NCI-H2227 treated with DMSO at 0.1 percent for 48 hours (cell line): ENCODE measurements around the gene TMEM17.
A peak's percentile ranks its signal among the peaks of the same experiment; 100 is the strongest.
"Not testable (repeated sequence)": the region's sequence is repeated elsewhere in the genome, so short reads cannot be mapped to it uniquely, and the experiment has no call there.

Source experiments
- DNase-seq: peaks from one replicate; lab custom pipeline; 2025; lab: John Stamatoyannopoulos, UW

Gene TMEM17, protein sequence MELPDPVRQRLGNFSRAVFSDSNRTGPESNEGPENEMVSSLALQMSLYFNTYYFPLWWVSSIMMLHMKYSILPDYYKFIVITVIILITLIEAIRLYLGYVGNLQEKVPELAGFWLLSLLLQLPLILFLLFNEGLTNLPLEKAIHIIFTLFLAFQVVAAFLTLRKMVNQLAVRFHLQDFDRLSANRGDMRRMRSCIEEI

DNA sequence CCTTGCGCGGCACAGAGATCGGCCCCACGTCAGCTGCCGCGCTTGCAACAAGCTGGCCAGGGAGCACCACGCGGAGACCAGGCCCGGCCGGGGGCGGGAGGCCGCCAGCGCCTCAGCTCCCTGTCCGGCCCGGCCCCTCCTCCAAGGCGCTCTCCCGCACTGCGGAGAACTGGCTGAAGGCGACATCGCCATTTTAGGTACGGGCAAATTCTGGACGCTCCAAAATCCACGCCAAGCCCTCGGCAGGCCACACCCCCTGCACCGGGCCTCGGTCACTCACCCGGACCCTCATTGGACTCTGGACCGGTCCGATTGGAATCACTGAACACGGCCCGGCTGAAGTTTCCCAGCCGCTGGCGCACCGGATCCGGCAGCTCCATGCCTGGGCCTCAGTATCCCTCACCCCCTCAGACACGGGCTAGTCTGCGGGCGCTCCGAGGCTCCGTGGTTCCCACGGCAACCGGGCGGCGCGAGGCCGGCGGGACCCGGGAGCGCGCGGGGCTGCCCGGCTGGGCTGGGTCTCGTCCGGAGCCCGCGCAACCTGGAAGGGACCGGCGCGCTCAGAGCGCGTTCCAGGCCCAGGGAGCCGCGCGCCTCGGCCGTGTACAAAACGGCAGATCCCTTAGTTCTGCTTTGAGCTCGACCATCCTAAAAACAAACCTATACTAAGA lies at the start of gene TMEM17:
Gene TMEM17, minus strand, starts transcription at position 446 of the 671 bp plus-strand sequence. Its CDS starts 66 bp downstream, at position 380.
- peak; percentile 97 for DNase-seq

DNA sequence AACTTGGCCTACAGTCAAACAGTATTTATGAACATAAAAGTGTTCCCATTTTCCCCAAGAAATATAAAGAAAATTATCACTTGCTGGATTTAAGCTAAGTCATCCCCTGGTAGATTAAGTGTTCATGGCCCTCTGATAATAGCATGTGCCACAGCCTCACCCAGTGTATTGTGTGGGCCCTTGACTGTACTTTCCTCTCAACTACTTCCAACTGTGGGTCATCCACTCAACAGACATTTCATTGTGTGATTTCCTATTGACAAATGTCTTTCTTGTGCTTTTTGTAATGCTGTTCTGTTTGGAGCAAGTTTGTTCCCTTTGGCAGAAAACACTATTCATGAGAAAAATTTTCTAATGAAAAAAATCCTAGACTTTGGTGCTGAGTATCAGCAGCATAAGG lies 48.4 kb upstream of the TMEM17 start:
- DNase-seq = no peak

DNA sequence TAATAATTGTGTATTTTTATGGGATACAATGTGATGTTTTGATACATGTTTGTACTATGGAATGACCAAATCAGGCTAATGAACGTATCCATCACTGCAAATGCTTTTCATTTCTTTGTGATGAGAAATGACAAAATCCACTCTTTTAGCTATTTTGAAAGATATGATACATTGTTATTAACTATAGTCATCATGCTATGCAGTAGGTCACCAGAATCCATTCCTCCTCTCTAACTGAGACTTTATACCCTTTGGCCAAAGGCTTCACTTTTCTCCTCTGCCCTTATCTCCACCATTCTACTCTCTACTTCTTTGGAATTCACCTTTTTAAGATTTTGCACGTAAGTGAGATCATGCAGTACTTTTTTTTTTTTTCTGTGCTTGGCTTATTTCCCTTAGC lies 44.5 kb upstream of the TMEM17 start:
- no peak for DNase-seq

DNA sequence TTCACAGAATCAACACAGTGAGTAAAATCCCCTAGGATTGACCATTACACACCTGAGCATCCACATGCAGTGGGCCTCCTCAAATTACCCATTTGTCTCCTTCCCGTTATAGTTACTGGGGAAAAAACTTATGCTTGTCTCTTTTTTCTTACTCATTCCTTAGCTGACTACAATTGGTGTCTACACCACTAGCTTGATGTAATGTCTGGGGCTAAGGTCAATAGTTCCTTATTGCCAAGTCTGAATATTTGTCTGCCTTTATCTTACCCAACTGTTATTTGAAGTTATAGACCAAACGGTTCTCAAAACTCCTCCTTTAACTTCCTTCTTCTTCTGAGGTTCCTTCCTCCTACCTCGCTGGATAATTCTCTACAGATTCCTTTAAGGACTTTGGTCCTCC lies 41.9 kb upstream of the TMEM17 start:
- DNase-seq = no peak

DNA sequence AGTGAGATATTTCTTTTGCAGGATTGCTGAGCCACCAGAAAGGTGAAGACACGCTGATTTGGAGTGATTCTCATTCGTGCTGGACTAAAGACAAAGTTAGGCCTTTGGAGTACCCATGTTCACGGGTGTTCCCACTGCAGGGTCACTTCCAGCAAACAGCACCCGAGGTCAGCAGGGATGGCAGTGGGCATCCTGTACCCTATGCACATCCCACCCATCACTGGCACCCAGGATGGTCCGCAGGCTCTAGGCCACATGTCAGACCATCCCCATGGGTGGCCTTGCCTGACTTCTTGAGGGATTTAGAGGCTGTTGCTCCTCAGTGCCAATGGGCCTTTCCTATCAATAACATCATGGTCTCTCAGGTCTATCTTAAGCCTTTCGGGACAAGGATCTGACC lies 39.3 kb upstream of the TMEM17 start:
- no peak for DNase-seq

DNA sequence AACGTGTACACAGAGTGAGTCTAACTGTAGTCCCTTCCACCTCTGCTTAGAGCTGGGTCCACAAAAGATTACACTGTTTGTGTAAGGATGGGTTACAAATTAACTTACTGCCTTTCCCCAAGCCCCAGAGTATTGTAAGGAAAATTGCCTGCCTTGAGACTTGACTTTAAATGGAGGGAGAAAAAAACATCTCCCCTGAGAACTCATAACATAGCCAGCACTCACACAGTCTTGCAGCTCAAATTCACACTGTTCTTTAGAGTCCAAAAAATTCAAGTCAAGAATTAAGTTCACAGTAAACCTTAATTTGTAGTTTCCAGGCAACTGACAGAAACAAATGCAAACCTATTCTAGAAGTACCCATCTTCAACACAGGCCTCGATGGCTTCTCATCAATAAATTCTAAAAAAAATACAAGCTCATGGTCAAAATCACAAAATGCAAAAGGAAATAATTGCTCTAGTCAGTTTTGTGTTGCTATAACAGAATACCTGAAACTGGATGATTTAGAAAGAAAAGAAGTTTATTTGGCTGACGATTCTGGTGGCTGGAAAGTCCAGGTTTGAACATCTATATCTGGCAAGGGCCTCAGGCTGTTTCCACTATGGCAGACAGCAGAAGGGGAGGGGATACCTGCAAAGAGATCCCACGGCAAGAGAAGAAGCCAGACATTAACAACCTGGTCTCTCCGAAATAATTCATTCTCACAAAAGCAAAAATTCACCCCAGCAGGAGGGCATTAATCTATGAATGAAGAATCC lies 34.6 kb upstream of the TMEM17 start:
- no peak for DNase-seq

DNA sequence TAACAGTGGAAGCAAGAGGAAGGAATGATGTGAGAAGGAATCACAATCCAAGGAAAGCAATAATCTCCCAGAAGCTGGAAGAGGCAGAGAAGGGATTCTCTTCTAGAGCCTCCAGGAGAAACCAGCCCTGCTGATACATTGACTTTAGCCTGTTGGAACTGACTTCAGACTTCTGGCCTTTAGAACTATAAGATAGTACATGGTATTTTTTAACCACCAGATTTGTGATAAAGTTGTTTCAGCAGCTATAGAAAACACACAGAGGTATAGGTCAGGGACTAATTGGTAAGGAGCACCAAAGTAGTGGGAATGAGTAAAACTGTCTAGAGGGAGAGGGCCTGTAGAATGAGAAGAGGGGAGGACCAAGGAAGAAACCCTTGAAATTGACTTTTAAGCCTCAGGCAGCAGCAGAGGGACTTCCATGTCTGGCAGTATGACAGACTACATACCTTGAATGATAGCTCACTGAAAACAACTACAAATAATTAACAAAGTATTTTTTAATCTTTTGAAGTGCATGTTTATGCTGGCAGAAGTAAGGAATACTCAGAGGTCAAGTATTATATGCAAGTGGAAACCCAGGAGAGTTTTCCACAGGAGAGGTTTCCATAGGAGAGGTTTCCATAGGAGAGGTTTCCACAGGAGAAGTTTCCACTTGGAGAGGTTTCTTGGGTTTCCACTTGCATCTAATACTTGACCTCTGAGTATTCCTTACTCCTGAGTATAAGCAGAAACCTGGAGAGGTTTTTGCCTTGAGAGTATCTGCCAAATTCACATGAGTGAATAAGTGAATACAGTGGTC lies 33.8 kb upstream of the TMEM17 start:
- DNase-seq = no peak

DNA sequence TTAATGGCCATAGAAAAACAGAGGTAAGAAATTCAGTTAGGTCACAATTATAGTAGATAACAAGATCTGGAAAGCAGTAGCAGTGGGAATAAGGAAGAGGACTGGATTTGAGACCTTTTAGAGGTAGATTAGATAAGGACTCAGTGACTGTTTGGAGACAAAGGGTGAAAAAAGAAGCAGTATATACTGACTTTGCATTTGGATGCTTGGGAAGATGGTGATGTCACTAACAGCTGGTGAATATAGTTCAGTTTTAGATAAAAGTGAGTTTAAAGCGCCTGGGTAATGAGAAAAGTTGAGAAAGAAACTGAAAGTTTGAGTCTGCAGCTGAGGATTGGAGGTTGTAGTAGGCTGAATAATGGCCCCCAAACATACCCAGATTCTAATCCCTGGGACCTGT lies 32.8 kb upstream of the TMEM17 start:
- DNase-seq = no peak

DNA sequence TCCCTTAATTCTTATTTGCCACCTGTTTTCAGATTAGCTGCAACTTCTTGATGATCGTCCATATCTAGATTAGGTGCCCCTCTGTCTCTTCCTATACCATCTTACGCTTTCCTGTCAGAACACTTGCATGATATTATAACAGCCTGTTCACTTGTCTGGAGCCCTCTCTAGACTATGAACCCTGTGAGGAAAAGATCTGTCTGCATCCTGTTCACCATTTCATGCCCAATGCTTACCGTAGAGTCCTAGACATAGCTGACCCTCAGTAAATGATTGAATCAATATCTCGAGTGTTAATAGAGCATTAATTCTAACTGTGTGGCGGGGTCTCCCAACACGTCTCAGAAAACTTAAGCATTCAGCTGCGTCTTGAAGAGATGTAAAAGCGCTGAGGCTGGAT lies 31.8 kb upstream of the TMEM17 start:
- DNase-seq = no peak

DNA sequence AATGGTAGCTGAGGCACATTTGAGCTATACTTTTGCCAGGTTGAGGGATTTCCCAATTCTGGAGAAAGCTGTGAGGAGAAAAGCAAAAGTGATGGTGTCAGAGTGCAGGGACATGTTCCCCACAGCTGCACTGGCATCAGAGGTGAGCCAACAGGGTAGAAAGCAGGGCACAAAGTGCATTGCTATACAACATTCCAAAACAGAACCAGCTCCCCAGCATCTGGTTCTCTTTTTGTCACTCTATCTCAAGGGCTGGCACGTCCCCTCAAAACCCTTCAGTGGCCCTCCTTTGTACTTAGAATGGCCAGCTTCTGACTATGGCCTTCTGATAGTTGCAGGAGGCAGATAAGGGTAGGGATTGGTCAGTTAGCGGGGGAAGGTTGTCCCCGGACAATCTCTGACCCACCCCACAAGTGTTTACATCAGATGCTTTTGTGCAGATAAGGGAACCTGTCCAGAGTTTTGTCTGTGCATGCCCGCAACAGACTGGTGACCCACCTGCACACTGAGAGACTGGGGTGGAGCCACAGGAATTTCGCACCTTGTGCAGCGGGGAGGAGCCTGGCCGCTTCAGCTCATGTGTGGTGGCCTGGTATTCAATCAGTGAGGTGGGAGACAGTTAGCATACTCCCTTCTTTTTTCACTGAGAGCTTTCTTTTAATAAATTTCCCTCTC lies 31.0 kb upstream of the TMEM17 start:
- DNase-seq = no peak

DNA sequence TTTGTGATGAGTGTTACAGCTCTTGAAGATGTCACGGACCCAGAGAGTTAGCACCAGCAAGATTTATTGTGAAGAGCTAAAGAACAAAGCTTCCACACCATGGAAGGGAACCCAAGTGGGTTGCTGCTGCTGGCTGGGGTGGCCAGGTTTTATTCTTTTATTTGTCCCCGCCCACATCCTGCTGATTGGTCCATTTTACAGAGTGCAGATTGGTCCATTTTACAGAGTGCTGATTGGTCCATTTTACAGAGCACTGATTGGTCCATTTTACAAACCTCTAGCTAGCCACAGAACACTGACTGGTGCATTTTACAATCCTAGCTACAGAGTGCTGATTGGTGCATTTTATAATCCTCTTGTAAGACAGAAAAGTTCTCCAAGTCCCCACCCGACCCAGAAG lies 29.5 kb upstream of the TMEM17 start:
- DNase-seq = not testable (repeated sequence)

DNA sequence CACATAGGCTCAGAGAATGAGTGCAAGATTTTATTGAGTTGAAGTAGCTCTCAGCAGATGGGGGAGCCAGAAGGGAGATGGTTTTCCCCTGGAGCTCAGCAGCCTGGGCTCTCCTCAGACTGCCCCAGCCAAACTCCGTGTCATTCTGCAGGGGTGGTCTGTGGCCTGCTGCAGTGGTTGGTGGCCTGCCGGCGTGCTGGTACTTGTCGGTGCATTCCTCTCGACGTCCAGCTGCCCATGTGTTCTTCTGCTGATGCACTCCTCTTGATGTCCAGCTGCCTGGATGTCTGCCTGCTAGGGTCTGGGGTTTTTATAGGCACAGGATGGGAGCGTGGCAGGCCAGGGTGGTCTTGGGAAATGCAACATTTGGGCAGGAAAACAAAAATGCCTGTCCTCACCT lies 25.6 kb upstream of the TMEM17 start:
- no peak for DNase-seq

DNA sequence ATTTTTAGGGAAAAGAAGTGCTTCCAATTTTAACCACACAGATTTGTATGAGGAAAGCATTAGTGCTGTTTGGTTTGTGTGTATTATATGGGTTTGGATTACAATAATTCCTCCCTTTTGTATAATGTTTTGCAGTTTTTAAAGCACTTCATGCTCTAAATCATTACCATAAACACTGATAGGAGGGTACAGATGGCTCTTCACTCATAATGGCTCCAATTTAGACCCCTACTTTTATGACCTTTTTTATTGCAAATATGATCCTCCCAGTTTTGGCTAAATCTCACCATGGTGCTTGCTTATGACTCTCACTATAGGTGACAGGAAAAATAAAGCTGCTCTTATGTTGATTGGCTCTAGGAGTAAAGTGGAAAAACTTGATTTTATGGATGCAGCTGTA lies 23.8 kb upstream of the TMEM17 start:
- peak; percentile 47 for DNase-seq

DNA sequence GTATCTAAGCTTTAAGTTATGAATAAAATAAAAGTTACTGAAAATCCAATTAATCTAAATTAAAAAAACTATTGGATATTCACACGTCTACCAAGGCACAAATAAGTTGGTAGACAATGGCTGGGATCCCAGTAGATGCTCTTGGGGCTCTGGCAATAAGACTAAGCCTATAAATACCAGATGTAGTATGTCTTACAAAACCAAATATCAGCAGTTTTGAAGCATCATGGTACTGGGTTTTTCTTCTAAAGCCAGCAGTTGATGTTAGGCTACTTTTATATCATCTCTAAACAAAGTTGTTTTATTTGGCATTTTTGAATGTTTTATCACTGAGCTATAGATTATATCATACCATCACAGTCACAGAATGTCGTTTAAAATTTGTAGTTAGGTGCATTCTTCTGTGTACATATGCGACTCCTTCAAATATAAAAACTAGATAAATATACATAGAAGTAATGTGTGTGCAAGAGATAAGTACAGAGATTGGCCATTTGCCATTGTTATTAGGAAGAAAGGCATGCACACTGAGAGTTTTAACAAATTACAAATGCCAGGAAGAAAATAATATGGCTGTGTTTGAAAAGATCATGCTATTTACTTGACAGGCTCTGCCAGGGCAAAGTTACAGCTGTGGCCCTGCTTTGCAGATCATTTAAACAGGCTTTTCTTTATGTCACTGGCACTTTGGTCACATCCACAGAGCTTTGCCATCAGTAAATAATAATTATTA lies 21.6 kb upstream of the TMEM17 start:
- DNase-seq = peak; percentile 66

DNA sequence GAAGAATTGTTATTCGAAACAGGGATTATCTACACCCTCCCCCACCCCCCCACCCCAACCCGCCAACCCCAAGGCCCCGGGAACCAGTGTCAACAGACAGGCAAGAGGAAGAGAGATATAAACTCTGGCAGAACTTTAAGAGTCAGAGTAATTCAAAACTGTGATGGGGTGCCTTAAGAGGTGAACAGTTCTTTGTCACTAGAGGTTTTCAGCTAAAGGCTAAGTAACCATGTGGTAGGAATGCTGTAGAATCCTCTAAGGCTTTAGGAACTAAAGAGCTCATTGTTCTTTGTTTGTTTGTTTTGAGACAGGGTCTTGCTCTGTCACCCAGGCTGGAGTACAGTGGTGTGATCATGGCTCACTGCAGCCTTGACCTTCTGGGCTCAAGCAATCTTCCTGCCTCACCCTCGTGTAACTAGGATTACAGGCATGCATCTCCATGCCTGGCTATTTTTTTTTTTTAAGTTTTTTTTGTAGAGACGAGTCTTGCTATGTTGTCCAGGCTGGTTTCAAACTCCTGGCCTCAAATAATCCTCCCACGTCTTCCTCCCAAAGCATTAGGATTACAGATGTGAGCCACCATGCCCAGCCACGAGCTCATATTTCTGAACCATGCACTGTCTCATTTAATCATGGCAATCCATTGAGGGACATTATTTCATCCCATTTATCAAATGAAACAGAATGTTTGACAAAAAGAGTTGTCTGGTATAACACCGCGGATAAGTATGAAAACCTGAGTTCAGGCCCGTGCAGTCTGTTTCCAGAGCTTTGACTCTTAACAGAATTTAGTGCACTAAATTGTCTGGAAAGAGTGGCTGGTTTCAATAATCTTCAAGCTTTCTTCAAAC lies 20.8 kb upstream of the TMEM17 start:
- DNase-seq = no peak

DNA sequence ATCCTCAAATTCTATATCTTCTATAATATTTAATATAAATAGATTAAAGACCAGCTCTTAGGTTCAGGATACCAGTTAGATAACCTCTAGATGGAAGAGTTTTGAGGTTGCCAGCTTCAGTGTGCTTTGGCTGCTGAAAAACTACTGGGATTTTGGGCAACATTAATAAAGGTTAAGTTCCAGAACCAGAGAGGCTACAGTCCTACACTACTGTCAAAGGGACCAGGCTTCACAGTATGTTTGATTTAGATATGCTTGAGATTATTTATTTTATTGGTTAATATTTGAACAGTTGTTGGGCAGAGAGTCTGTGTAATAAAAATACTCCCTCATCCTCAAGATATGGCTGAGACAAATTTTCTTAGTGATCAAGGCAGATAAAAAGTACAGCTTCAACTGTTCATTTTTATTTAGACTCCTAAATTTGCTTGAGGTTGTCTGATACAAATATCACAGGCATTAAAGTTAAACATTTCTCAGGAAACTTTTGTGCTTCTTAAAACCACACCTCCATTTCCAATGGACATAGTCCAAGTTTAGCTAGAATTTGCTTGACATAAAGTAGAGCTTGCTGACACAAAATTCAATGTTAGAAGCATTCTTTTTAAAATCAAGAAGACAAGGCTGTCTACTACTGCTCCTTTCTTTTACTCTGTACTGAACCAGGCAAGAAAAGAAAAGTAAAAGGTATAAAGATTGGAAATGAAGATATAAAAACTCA lies 19.7 kb upstream of the TMEM17 start:
- no peak for DNase-seq

DNA sequence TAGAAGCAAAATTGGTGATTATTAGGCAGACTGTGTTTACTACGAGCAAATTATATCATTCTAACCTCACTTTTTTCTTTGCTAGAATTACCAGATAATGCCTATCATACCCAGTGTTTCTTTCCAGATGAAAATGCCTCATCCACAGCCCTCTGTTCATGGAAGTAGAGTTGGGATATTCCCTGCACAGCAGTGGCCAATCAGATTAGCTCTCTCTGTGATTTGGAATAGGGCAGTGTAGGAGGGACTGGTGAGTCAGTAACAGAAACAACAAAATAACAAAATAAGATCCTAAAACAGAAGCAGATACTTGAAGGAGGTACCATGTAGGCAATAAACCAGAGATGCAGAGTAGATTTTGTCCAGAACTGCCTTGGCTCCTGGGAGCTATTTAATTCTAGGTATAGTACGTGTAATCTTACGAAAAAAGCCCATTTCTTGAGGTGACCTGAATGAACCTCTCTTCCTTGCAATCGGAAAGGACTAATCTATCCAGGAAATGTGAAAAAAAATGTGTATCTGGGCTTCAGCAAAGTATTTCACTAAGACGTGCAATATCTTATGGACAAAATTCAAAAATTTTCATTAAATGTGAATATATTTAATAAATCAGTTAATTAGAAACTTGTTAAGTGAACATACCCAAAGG lies 18.4 kb upstream of the TMEM17 start:
- no peak for DNase-seq

DNA sequence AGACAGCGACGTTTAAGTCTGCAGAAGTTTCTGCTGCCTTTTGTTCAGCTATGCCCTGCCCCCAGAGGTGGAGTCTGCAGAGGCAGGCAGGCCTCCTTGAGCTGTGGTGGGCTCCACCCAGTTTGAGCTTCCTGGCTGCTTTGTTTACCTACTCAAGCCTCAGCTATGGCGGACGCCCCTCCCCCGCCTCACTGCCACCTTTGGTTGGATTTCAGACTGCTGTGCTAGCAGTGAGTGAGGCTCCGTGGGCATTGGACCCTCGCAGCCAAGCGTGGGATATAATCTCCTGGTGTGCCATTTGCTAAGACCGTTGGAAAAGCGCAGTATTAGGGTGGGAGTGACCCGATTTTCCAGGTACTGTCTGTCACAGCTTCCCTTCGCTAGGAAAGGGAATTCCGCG lies 15.1 kb upstream of the TMEM17 start:
- DNase-seq = not testable (repeated sequence)

DNA sequence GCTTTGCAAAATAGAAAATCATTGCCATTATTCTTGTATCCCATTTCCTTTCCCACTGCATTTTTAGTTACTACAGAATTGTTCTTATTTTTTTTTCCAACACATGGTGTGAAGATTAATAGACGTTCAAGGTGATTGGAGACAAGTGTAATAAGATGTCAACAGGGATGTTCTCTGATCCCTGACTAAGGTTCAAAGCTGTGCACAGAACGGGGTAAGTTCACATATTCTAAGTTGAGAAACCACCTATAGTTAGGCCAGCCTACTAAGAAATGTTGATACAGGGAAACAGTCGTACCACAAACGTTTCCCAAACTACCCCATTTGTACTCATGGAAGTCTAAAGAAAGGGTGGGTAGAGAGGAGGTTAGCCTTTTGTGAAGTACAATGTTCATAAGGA lies 6.4 kb upstream of the TMEM17 start:
- DNase-seq = no peak
